Measurements from ENCODE around the gene PAPOLG.

DNA sequence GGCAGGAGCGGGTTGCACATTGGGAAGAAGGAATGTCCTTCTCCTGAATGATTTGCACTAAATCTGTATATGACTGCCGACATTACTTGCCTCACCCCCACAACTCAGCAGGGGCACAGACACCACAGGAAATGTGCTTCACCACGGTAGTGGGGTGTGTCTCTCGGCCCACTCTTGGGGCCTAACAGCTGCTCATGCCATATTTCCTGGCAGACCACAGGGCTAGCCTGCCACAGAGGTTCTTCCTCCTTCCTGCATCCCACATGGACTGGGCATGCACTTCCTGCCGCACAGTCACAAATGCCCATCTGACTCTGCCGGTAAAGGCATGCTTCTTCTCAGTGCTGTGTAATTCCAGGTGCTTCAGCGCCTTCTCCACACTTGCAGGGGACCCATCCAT, 10.3 kb upstream of the PAPOLG start:
- TF ChIP-seq, protein P1, sequence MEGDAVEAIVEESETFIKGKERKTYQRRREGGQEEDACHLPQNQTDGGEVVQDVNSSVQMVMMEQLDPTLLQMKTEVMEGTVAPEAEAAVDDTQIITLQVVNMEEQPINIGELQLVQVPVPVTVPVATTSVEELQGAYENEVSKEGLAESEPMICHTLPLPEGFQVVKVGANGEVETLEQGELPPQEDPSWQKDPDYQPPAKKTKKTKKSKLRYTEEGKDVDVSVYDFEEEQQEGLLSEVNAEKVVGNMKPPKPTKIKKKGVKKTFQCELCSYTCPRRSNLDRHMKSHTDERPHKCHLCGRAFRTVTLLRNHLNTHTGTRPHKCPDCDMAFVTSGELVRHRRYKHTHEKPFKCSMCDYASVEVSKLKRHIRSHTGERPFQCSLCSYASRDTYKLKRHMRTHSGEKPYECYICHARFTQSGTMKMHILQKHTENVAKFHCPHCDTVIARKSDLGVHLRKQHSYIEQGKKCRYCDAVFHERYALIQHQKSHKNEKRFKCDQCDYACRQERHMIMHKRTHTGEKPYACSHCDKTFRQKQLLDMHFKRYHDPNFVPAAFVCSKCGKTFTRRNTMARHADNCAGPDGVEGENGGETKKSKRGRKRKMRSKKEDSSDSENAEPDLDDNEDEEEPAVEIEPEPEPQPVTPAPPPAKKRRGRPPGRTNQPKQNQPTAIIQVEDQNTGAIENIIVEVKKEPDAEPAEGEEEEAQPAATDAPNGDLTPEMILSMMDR (IDR thresholded peaks at IDR 0.05; ENCODE audit: low read length) = no peak
- no peak for TF ChIP-seq EZH2 (IDR thresholded peaks at IDR 0.05; ENCODE audit: borderline replicate concordance, low read length)

Measured in OCI-LY1 (cell line).